Ecto neural progenitor cell (in vitro differentiated cells): Measurements from ENCODE around the gene LILRA5.
"Not testable (repeated sequence)": the region's sequence is repeated elsewhere in the genome, so short reads cannot be mapped to it uniquely, and the experiment has no call there.

Experiments
- DNase-seq: peaks from one replicate; pipeline ENCODE4 v3.0.0-alpha.2; 2018; ENCODE audit warnings: low spot score

The LILRA5 gene

DNA sequence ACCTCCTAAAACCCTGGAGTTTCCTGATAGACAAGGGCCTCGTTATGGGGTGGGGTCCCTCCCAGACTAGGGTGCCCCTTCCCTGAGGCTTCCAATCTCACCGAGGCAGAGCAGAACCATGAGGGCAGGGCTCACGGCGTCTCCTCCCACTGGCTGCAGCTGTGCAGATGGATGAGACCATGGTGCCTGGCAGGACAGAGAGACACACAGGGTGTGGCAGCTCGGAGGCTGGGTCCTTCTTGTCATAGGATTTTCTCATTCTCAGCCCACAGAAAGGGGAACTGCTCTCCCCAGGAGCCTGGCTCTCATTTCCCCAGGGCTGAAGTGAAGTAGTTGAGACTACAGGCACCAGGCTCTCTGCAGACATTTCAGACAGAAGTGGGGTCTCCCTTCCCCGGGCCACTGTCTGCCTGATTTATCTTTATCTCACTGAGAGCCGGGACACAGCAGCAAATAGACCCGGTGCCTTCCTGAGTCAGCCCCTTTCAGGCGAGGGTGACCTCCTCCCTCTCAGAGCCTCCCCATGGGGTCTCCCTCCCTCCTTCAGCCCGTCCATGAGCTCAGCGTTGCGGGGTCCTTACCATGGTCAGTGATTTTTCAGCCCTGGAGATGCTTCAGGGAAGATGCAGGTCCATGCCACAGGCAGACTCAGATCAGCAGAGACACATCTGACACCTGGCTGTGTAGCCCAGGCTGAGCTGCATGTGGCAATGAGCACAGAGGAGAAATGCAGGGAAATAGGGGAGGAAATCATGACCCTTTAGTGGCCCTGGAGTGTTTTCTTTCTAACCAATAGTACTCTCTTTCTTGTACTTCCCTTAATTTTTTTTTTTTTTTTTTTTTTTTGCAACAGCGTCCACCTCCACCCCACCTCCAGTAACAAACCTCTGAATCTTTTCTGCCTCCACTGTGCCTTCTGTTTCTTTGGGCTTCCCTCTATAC is at the start of gene LILRA5:
TSS of gene LILRA5 (minus strand) at position 731 of the 942 bp plus-strand sequence. CDS start at position 584, 147 bp downstream.
- DNase-seq: no peak

DNA sequence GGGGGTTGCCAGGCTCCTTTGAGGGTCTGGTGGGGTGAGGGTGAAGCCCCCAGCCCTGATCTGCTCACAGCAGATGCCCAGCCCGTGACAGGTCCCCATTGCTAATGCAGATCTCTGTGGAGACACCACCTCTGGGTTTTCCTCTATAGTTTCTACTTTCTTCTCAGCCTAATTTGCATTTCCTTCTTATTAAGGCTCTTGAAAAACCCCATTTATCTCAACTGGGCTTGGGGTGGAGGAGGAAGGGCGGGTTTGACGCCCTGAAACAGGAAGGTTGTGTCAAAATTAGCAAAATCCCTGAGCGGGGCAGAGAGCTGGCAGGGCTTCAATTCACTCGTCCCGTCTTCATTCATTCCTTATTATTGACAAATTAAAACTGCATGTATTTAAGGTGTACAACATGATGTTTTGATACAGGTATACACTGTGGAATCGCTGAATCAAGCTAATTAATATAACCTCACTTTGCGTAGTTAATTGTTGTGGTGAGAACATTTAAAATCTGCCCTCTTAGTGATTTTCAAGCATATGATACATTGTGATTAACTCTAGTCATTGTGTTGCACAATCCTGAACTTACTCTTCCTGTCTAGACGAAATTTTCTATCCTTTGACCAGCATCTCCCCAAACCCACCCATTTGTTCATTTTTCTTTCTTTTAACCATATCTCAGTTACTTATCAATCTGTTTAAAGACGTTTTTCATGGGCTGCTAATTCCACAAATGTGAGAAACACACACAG is 48.9 kb upstream of the LILRA5 start:
- DNase-seq: not testable (repeated sequence)

DNA sequence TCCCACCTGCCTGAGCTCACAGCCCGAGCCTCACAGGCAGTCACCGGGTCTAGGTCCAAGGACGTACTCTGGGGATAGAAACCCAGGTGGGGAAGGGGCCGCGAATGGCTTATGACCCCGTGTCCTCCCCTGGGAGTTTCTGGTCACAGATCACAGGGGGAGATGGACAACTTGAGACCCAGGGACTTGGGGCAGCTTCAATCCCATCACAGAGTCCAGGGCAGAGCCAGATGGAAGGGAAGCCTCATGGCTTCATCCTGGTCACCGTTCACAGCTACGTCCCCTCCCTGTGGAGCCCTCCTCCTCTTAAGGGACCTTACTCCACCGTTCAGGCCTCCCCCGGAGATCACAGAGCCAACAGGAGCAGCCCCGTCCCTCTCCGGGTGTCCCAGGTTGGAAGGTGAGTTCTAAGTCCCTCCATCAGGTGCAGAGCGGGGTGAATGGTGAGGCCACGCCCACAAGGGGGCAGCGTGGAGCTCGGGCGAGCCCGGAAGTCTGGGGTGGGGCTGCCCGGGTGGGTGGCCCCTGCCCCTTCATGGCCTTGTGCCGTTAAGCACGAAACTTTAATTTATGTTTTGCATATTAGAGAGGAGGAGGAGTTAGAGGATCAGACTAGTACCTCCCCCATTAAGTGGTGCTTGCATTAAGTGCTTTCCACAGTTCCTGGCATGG is 46.3 kb upstream of the LILRA5 start:
- not testable (repeated sequence) for DNase-seq

DNA sequence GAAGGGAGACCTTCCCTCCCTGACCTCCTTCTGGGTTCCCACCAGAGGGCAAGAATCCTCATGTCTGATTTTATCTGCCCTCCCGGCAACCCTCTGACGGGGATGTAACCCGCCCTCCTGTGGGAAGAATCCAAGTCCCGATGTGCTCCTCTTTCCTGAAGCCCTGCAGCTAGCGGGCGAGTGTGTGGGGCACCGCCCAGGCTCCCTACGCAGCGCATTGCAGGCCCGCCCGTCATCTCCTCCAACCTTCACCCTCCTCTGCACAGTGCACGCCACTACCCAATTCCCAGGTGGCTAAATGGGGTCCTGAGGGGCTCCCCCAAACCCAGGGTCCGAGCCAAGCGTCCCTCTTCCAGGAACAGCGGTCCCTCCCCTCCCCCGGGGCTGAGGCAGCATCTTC is 44.4 kb upstream of the LILRA5 start:
- no peak for DNase-seq

DNA sequence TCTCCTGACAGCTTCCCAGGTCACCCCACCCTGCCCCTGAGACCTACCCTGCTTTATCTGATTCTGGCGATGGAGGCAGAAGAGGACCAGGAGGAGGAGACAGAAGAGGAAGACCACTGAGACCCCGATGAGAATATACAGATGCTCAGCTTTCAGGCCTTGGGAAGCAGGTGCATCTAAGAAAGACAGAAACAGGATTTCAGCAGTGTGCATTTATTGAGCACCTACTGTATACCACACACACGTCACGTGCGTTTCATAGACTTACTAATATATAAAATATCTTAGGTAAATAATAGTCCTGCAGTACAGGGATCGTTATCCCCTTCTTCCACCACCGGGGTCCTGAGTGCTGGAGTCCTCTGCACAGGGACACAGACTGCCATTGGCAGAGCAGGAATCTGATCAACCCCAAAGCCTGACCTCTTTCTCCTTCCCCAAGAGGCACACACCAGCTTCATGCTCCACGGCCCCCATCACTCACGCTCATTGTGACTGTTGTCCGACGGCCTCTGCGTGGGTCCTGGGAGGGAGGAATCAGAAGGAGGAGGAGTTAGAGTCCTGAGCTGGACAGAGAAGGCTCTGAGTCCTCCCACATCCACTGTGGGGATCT is 43.6 kb upstream of the LILRA5 start:
- DNase-seq: no peak

DNA sequence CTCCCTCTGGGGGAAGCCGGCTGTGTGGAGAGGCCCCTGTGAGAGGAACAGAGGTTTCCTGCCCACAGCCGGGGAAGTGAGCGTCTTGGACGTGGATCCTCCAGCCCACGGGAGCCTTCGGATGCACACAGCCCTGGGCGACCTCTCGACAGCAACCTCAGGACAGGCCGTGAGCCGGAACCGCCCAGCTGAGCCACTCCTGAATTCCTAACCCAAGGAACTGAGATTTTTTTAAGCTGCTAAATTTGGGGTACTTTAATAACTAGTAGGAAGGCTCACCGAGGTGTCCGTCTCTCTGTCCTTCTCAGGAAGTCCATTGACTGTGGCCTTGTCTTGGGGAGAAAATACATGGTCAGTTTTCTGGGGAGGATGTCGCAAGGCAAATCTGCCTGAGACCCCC is 42.7 kb upstream of the LILRA5 start:
- DNase-seq: no peak

DNA sequence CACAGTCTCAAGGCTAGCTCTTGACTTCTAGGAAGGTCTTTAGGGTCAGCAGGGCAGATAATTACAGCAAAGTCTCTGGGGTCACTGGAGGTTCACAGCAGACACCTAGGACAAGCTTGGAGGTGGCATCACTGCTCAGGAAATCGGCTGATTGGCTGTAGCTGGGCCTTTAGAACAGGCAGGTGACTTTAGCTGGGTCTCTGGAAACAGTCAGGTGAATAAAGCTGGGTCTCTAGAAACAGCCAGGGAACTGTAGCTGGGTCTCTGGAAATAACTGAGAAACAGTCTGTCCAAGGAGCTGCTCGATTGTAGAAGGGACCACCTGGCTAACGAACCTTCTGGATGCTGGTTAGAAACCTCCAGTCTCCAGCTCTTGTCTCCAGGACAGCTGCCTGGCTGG is 41.8 kb upstream of the LILRA5 start:
- no peak for DNase-seq

DNA sequence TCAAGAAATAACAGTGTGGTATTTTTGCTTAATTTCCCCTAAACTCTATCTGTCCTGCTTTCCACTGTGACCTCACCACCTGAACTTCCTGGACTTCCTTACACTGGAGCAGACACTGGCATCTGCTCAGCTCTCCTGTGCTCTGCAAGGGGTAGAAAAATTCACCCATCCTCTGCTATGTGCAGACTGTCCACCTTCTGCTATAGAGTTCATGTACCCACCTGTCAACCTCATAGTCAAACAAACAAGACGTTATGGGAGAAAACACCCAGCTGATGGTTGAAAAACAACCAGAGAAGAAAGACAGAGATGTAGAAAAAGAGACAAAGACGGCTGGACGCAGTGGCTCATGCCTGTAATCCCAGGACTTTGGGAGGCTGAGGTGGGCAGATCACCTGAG is 39.6 kb upstream of the LILRA5 start:
- no peak for DNase-seq

DNA sequence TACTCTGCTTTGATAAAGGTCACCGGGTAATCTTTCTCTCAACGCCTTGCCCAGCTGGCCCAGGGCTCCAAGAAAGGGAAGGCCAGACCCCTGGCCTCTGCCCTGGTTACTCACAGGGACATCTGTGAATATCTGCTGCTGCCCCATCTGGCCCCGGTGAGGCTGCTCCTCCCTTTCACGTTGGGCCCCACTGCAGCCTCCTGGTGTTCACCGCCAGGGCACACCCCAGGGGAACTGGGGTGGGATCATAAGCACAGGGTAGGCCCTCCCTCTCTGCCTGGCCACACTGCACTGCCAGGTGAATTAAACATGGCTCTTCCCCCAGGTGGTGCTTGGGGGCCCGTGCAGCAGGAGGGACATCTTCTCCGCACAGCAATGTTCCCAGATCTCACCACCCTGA is 39.1 kb upstream of the LILRA5 start:
- no peak for DNase-seq

DNA sequence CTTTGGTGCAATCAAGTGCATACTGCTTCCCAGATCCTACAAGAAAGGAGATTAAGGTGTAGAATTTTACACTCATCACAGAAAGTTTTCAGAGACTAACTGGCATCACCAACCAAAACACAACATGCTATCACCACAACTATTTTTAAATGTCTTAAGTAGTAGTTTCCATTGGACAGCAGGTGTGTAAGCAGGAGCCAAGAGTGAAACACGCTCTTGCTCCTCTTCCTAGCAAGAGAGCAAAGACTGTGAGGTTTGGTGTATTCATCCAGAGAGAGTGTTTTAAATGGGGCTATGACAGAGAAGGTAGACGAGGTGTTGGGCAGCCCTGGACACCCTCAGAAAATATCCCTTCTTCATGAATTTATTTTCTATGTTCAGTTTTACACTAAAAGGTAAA is 38.5 kb upstream of the LILRA5 start:
- DNase-seq: no peak

DNA sequence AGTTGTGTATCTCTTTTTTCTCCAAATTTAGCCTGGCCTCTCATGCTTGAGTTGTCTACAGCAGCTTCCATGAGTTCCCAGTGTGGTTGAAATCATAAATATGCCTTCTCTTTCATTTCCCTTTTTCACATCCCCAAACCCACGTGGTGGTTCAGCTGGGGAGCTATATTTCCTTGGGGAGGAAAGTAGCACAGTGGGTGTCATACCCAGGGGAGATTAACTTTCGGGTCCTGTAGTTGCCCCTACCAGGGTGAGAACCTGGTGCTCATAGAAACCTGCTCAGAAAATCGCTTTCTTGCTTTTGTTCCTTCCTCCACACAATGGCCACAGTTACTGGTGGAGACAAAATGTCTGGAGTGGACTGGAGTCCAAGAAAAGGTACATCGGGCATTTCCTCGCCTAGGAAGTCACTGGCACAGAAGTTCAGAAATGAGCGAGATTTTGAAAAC is 33.0 kb upstream of the LILRA5 start:
- DNase-seq: no peak

DNA sequence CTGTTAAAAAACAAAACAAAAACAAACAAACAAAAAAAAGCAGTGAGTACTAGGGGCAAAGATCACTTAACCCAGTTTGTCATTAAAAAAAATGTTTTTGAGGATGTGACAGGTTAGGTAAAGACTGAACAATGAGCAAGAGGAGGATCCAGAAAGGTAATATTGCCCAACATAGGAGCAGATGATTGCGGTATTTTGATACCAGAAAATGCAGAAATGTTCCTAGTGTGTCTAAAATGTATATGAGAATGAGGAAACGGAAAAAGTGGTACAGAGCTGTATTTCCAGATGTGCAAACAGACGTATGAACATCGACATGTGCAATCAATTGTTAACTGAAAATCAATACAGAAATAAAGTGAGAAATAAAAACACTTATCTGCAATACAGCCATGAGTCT is 30.9 kb upstream of the LILRA5 start:
- no peak for DNase-seq

DNA sequence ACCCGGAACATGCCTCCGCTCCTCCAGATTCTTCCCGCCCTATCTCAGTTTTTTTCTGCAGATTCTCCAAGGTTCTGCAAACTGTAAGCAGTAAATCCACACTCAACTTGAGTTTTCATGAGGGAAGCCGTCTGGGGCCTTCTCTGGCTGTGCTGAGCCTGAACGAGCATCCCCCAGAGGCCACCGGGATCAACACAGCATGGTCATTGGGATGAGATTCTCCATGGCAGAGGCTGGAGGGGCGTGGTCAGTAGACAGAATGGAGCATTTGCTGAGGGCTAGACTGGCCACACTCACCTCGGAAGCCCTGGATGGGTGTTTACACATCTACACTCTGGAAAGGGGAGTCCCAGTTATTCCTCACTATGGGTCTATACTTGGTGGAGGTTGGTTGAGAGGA is 28.3 kb upstream of the LILRA5 start:
- no peak for DNase-seq

DNA sequence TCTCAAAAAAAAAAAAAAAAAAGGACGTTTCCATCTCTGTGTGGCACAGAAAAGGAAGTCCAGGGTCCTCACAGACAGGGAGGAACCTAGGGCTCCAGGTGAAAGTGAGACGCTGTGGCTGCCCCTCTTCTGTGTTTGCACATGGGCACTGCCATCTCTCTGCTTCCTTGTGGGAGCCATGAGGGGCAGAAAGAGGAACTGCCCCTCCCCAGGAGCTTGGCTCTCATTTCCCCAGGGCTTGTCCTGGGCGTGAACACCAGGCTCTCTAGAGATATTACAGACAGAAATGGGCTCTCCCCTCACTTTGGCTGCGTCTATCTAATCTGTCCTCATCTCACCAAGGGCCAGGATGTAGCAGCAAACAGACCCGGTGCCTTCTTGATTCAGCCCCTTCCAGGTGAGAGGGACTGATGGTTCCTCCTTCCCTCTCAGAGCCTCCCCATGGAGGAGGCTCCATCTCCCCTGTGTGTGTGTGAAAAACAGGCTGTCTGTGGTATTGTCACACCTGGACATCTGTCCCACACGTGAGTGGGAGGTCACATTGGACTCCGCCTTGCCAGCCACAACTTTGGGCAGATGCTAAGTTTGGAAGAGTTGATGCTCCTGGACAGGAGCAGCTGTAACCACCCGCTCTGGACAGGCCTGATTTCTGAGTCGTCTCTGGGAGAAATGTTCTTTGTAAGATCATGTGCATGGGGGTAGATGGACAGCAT is 26.8 kb upstream of the LILRA5 start:
- DNase-seq: no peak

DNA sequence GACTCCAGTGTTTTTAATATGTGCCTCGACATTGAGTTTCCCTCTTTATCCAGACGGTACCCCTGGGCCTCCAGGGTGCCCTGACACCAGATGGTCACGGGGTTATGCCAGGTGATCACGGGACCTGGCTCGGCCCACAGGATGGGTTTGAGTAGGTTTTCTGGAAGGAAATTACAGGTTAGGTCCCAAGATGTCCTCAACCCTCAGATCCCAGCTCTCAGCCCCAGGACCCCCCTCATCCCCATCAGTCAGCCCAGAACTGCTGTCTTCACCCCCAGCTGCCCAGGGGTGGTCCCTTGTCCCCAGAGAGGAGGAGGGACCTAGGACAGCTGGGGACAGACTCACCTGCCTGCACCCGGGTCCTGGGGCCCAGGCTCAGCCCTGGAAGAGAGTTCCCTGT is 25.6 kb upstream of the LILRA5 start:
- DNase-seq: no peak

DNA sequence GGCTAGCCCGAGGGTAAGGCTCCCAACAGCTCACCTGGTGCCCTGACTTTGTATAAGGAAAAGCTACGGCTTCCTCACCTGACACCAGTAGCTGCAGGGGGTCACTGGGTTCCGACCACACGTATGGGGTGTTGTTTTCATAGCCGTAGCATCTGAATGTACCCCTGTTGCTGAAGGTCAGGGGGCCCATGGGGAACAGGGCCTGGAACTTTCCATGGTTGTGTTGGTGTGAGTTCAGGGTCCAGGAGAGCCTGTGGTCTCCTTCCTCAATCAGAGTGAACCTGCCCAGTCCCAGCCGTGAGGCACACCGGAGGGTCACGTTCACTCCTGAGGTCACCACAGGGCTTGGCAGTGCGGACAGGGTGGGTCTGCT is 24.9 kb upstream of the LILRA5 start:
- DNase-seq: no peak

DNA sequence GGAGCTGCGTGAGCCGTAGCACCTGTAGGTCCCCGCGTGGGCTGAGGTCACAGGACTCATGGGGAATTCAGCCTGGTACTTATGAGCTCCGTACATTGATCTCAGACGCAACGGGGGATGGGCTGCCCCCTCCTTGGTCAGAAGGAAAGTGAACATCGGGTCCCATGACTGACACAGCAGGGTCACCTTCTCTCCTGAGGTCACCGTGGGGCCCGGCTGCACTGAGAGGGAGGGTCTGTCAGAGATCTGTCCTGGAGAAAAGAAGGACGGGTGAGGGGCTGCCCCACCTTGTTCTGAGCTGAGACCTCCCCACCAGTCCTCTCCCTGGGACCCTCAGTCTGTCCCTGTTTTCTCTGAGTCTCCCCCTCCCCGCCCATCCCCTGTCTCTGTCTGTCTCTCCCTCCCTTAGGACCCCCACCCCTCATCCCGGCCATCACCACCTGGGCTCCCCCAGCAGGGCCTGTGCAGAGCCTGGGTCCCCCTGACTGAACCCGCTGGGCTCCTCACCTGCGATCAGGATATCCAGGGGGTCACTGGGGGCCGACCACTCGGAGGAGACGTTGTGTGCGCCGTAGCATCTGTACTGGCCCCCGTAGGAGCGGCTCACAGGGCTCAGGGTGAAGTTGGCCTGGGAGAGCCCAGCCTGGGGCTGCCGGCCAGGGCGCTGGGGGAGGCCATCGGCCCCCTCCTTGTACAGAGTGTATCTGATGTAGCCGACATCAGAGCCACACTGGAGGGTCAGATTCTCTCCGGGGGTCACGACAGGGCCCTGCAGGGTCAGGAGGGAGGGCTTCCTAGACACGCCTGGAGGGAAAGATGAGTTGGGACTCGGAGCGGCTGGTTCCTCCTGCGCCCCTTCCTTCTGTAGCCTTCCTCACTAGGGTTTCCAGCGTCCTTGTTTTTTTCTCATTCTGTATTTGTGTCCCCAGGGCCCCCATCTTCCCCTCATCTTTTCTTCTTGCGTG is 24.2 kb upstream of the LILRA5 start:
- no peak for DNase-seq

DNA sequence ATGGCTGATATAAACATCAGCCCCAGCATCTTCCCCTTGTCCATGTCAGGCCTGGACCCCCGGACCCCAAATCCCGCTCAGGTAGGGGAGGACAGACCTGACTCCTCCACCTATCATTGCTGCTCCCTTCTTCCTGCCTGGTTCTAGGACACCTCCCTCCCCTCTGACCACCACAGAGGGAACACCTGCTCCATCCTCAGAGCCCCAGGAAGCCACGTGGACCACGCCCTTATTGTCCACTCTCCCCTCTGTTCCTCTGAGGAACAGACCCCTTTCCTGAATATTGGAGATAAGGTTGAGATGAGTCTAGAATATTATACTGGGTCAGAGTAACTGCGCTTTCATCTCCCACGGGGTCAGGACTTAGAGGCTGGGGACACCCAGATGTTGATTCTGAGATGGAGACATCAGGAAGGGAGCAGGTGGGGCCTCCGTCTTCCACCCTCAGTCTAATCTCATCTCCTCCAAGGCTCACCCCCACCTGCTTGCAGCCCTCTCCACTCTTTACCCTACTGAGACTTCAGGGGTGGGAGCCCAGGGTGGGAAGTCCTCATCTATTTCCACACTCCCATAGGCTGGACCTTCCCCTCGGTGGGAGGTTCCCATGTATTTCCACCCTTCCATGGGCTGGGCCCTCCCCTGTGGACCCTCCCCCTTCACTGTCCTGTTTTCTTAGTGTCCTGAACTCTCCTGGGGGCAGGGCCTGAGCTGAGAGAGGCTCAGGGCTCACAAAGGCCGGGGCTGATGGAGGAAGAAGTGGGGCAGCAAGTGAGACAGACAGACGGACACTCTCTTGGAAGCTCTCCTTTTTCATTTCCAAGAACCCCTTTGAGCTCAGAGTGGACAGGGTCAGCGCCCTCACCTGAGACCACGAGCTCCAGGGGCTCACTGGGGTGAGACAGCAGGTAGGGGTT is 23.3 kb upstream of the LILRA5 start:
- DNase-seq: no peak

DNA sequence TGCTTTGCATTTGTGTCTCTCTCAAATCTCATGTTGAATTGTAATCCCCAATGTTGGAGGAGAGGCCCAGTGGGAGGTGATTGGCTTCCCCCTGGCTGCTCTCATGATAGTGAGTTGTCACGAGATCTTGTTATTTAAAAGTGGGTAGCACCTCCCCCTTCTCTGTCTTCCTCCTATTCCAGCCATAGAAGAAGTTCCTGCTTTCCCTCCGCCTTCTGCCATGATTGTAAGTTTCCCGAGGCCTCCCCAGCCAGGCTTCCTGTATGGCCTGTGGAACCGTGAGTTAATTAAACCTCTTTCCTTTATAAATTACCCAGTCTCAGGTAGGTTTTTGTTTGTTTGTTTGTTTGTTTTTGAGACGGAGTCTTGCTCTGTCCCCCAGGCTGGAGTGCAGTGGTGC is 22.2 kb upstream of the LILRA5 start:
- DNase-seq: no peak
